Endothelial cell of umbilical vein (primary cell): ENCODE data around the gene L3MBTL2. TPM values are rescaled to one million over a fixed set of nuclear protein-coding genes. Genes with fewer than 3 reads are reported as not detected.

Source experiments
- BruUV-seq: library from RNA; stranded (reverse); fragments of 400-500 nt; replicated peaks from 2 replicates; lab custom pipeline; 2021; lab: Mats Ljungman, UMichigan
- CTCF ChIA-PET: fragments of 300-600, 350-600 bp; sonication (Branson Sonifier 250); formaldehyde crosslinking; loops from one replicate; lab custom pipeline; 2021; ENCODE audit warnings: antibody characterized with exemption, inconsistent platforms; lab: Charles Lee
- POLR2A ChIA-PET: fragments of 300-600, 350-600 bp; sonication (Branson Sonifier 250); formaldehyde crosslinking; loops from one replicate; lab custom pipeline; 2021; ENCODE audit warnings: antibody characterized with exemption, inconsistent platforms; lab: Charles Lee
- DNase-seq: peaks from one replicate; pipeline ENCODE4 v3.0.0-alpha.2; 2011; ENCODE audit warnings: low read depth, low spot score
- FAIRE-seq: peaks from 2 replicates; lab custom pipeline; 2011; peaks lifted over from hg19 to GRCh38; lab: Jason Lieb, UNC
- H2AFZ ChIP-seq: 2 replicates; pipeline ENCODE4 v1.6.0; 2012; ENCODE audit warnings: low read depth, low read length, control low read depth, inconsistent platforms
- H3K27ac ChIP-seq: 2 replicates; pipeline ENCODE4 v1.5.1; 2011; ENCODE audit warnings: low read depth, mild to moderate bottlenecking, control low read depth, low read length, moderate library complexity; ENCODE audit not compliant: insufficient read depth
- H3K27me3 ChIP-seq, 2 experiments: 2 replicates each; pipeline versions ENCODE4 v1.6.0 to v1.6.1; 2011; ENCODE audit warnings: low read length in 2 of 2, mixed read lengths in 1 of 2; ENCODE audit not compliant: control insufficient read depth in 2 of 2, insufficient read depth in 2 of 2
- H3K36me3 ChIP-seq, 2 experiments: 2 replicates in 1 of 2; 3 replicates in 1 of 2; pipeline ENCODE4 v1.5.1; 2011; ENCODE audit warnings: low read length in 2 of 2, mild to moderate bottlenecking in 1 of 2, moderate library complexity in 1 of 2; ENCODE audit not compliant: control insufficient read depth in 2 of 2, insufficient read depth in 2 of 2; ENCODE audit errors: extremely low read depth in 1 of 2
- H3K4me1 ChIP-seq: 3 replicates; pipeline ENCODE4 v1.5.1; 2011; ENCODE audit warnings: mild to moderate bottlenecking, low read length; ENCODE audit not compliant: control insufficient read depth, insufficient read depth; ENCODE audit errors: extremely low read depth
- H3K4me2 ChIP-seq: 2 replicates; pipeline ENCODE4 v1.6.1; 2011; ENCODE audit warnings: low read length, control low read depth, mixed read lengths; ENCODE audit not compliant: insufficient read depth
- H3K4me3 ChIP-seq, 3 experiments: fragments of 200-600 bp in 1 of 3; sonication (generic), shearing (Covaris generic) in 1 of 3; replicated peaks in 1 of 3; 2 replicates each; pipeline ENCODE4 v1.5.1; 2011 to 2016; ENCODE audit warnings: control low read depth in 3 of 3, low read length in 3 of 3, mild to moderate bottlenecking in 2 of 3, inconsistent platforms in 1 of 3, low read depth in 1 of 3, moderate library complexity in 1 of 3; ENCODE audit not compliant: insufficient read depth in 1 of 3
- H3K79me2 ChIP-seq: 2 replicates; pipeline ENCODE4 v1.6.0; 2012; ENCODE audit warnings: low read length, inconsistent platforms; ENCODE audit not compliant: control insufficient read depth, insufficient read depth
- H3K9ac ChIP-seq: replicated peaks from 2 replicates; pipeline ENCODE3; 2011; ENCODE audit warnings: low read length, control low read depth; ENCODE audit not compliant: insufficient read depth; ENCODE audit errors: extremely low read depth
- H3K9me1 ChIP-seq: replicated peaks from 3 replicates; pipeline ENCODE4 v1.6.0; 2011; ENCODE audit warnings: mild to moderate bottlenecking, low read length; ENCODE audit not compliant: control insufficient read depth, insufficient read depth; ENCODE audit errors: extremely low read depth
- H3K9me3 ChIP-seq: replicated peaks from 2 replicates; pipeline ENCODE4 v1.5.1; 2012; ENCODE audit warnings: low read length, inconsistent platforms; ENCODE audit not compliant: control insufficient read depth, insufficient read depth
- H4K20me1 ChIP-seq: replicated peaks from 2 replicates; pipeline ENCODE3; 2011; ENCODE audit warnings: mild to moderate bottlenecking, low read length; ENCODE audit not compliant: control insufficient read depth, insufficient read depth; ENCODE audit errors: extremely low read depth
- EZH2 ChIP-seq: IDR thresholded peaks from 2 replicates; pipeline ENCODE4 v1.6.1; 2012; ENCODE audit warnings: borderline replicate concordance, low read depth, mild to moderate bottlenecking, moderate library complexity, low read length, inconsistent platforms; ENCODE audit not compliant: severe bottlenecking
- FOS ChIP-seq: IDR thresholded peaks from 2 replicates; pipeline ENCODE4 v1.6.1; 2011; ENCODE audit warnings: mild to moderate bottlenecking, low read length, moderate library complexity, borderline replicate concordance; ENCODE audit not compliant: insufficient read depth
- GATA2 ChIP-seq: IDR thresholded peaks from 2 replicates; pipeline ENCODE4 v1.7.0; 2011; ENCODE audit warnings: low read depth, mild to moderate bottlenecking, moderate library complexity, mixed read lengths, low read length; ENCODE audit not compliant: insufficient read length, insufficient read depth
- JUN ChIP-seq: IDR thresholded peaks from 2 replicates; pipeline ENCODE4 v1.6.1; 2011; ENCODE audit warnings: borderline replicate concordance, low read depth; ENCODE audit not compliant: insufficient read length, insufficient read depth
- MYC ChIP-seq: IDR thresholded peaks from one replicate; pipeline ENCODE4 v1.6.1; 2011; ENCODE audit warnings: mild to moderate bottlenecking, low read depth, low read length
- POLR2A ChIP-seq: IDR thresholded peaks from 2 replicates; pipeline ENCODE4 v1.6.1; 2012; ENCODE audit warnings: low read depth, mild to moderate bottlenecking, control low read depth, low read length
- POLR2AphosphoS5 ChIP-seq: IDR thresholded peaks from 2 replicates; pipeline ENCODE4 v1.6.1; 2012; ENCODE audit warnings: low read depth, mild to moderate bottlenecking, control low read depth, low read length, moderate library complexity; ENCODE audit not compliant: insufficient read depth
- dilution Hi-C: fragments of 300-500 bp; cut with MboI; formaldehyde crosslinking; loops from one replicate; pipeline ENCODE4 v1.15.0; 2019; ENCODE audit warnings: low sequenced_read_pairs; ENCODE audit not compliant: extremely low pct_ligation_motif_present
- intact Hi-C: fragments of 100-400 bp; cut with micrococcal nuclease; formaldehyde crosslinking; loops from one replicate; pipeline ENCODE4 v1.10.0; 2022
- polyA plus RNA-seq, 4 experiments: library from polyadenylated mRNA; depleted of rRNA in 3 of 4; stranded (reverse) in 3 of 4; unstranded in 1 of 4; fragments of >200 nt; gene quantifications; 2 replicates each; pipeline versions ENCODE4 v1.2.1 to v1.2.3, GENCODE V29; 2011 to 2012; ENCODE audit warnings: missing spikeins in 1 of 4
- total RNA-seq: library from RNA; stranded (reverse); gene quantifications from 2 replicates; pipeline ENCODE4 v1.2.3, GENCODE V29; 2021
- TF ChIP-seq, protein P1 (sequence below), 2 donors: IDR thresholded peaks; 1 replicate in 1 of 2; 2 replicates in 1 of 2; pipeline ENCODE4 v1.5.1; 2011; ENCODE audit warnings: low read length in 2 of 2, mild to moderate bottlenecking in 2 of 2, moderate library complexity in 2 of 2, control low read depth in 1 of 2, inconsistent platforms in 1 of 2, low read depth in 1 of 2; ENCODE audit not compliant: insufficient read depth in 1 of 2; ENCODE audit errors: extremely low read depth in 1 of 2
- TF ChIP-seq, protein P2 (sequence below): IDR thresholded peaks from 2 replicates; pipeline ENCODE4 v1.6.1; 2011; ENCODE audit not compliant: insufficient read depth, insufficient read length

The L3MBTL2 gene
- total and polyA plus RNA-seq, 2 donors (not counting 3 experiments of a cell fraction or from before 2014, with no cell fraction given) = 28.2 to 34.9 TPM

DNA sequence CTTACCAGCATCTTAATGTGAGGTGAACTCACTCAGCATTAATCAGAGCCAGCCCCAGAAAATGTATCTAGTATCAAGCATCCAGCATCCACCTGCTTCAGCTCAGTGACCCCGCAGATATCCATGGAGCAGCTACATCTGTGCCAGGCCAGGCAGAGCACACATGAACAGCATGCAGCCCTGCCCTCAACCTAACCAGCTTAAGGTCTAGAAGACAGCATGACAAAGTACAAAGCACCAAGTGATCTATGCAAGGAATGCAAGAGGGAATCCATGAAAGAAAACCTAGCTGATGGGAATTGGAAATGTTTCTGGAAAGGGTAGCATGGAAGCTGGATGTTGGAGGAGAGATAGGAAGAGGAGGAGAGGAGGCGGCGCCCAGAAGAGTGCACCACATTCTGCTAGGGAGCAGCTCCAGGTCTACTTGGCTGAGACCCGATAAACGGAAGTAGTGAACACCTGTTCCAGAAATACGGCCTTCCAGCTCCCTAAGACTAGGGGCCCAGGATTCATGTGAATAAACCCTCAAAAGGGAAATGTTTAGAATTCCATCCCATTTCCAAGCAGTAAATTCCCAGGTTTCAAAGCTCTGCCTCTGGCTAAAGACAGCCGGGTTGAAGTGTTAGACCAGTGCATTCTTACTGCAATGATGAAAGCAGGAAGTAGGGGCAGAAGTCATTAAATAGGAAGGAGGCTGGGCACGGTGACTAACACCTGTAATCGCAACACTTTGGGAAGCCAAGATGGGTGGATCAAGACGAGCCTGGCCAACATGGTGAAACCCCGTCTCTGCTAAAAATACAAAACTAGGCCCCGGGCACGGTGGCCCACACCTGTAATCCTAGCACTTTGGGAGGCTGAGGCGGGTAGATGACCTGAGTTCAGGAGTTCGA, 23.5 kb upstream of the L3MBTL2 start:
- Histone ChIP-seq H3K9ac (peak overlapping the region; percentile 12), H3K9me3 (no peaks in the 10 kb centered on the region), H3K27me3 (no peaks in the 10 kb centered on the region), H3K36me3 (peaks cover 4 to 19% of the 10 kb centered on the region in 2 experiments), H2AFZ (no peak overlapping the region), H3K79me2 (no peaks in the 10 kb centered on the region), H3K9me1 (no peaks in the 10 kb centered on the region), H3K27ac (peak overlapping the region; percentile 83), H3K4me2 (peak overlapping the region; percentile 44), H4K20me1 (no peaks in the 10 kb centered on the region), H3K4me3 (no peak overlapping the region), H3K4me1 (peaks cover 40% of the 10 kb centered on the region)
- CTCF ChIA-PET = interaction anchor here (0.7 to 2.7 kb wide), 8 partner anchors 9 to 259 kb away, joined by 3 to 13 read pairs (median 3); no protein-coding TSS in a partner anchor
- dilution Hi-C loops (no loop called here), intact Hi-C loops (loop anchor here (1.0 to 5.0 kb wide), 5 partner anchors 16 to 229 kb away; partner anchors contain the start of genes RANGAP1 and RBX1)
- POLR2A ChIA-PET = interaction anchor here (0.6 kb wide), 1 partner anchor 14 kb away, joined by 4 read pairs; no protein-coding TSS in a partner anchor
- TF ChIP-seq, protein P1, sequence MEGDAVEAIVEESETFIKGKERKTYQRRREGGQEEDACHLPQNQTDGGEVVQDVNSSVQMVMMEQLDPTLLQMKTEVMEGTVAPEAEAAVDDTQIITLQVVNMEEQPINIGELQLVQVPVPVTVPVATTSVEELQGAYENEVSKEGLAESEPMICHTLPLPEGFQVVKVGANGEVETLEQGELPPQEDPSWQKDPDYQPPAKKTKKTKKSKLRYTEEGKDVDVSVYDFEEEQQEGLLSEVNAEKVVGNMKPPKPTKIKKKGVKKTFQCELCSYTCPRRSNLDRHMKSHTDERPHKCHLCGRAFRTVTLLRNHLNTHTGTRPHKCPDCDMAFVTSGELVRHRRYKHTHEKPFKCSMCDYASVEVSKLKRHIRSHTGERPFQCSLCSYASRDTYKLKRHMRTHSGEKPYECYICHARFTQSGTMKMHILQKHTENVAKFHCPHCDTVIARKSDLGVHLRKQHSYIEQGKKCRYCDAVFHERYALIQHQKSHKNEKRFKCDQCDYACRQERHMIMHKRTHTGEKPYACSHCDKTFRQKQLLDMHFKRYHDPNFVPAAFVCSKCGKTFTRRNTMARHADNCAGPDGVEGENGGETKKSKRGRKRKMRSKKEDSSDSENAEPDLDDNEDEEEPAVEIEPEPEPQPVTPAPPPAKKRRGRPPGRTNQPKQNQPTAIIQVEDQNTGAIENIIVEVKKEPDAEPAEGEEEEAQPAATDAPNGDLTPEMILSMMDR (IDR thresholded peaks at IDR 0.05; ENCODE audit: extremely low read depth in 1 of 2, insufficient read depth in 1 of 2, low read depth in 1 of 2, low read length in 2 of 2) = no peak
- TF ChIP-seq GATA2 (no peak), EZH2 (no peak), POLR2A (peak; percentile 22), POLR2AphosphoS5 (peak; percentile 22), JUN (no peak), MYC (no peak), FOS (peak; percentile 74)
- TF ChIP-seq, protein P2, sequence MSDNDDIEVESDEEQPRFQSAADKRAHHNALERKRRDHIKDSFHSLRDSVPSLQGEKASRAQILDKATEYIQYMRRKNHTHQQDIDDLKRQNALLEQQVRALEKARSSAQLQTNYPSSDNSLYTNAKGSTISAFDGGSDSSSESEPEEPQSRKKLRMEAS = no peak
- FAIRE-seq (peak; percentile 95), DNase-seq (peak; percentile 87)
- BruUV-seq = TSS peak; percentile 18
